Loucy (cell line): ENCODE data around the gene SH3GL1.

Experiments used
- H2AFZ ChIP-seq: fragments of 200-600 bp; sonication (generic); 2 replicates; pipeline ENCODE4 v1.6.0; 2016; ENCODE audit warnings: antibody characterized with exemption, mild to moderate bottlenecking, low read length, moderate library complexity
- H3F3A ChIP-seq: fragments of 200-600 bp; 2 replicates; pipeline ENCODE4 v1.6.0; 2016; ENCODE audit warnings: antibody characterized with exemption, low read depth, mild to moderate bottlenecking
- H3K27me3 ChIP-seq: fragments of 200-600 bp; sonication (generic); 2 replicates; pipeline ENCODE4 v1.6.1; 2014; ENCODE audit warnings: low read length, mild to moderate bottlenecking; ENCODE audit not compliant: insufficient read depth, poor library complexity, severe bottlenecking
- H3K36me3 ChIP-seq: fragments of 200-600 bp; sonication (generic); 2 replicates; pipeline ENCODE4 v1.6.1; 2016; ENCODE audit warnings: low read length; ENCODE audit not compliant: insufficient read depth
- H3K4me1 ChIP-seq: fragments of 200-600 bp; sonication (generic); 2 replicates; pipeline ENCODE4 v1.5.1; 2014; ENCODE audit warnings: low read length, mild to moderate bottlenecking; ENCODE audit not compliant: insufficient read depth, poor library complexity, severe bottlenecking
- H3K4me2 ChIP-seq: fragments of 200-600 bp; sonication (generic); 2 replicates; pipeline ENCODE4 v1.6.0; 2014; ENCODE audit warnings: antibody characterized with exemption, low read length, low read depth, mild to moderate bottlenecking; ENCODE audit not compliant: poor library complexity, severe bottlenecking
- H3K4me3 ChIP-seq: fragments of 200-600 bp; sonication (generic); 2 replicates; pipeline ENCODE4 v1.5.1; 2014; ENCODE audit warnings: low read length, mild to moderate bottlenecking, mixed read lengths; ENCODE audit not compliant: poor library complexity, severe bottlenecking
- H3K79me2 ChIP-seq: fragments of 200-600 bp; sonication (generic); 2 replicates; pipeline ENCODE4 v1.6.1; 2014; ENCODE audit warnings: low read length; ENCODE audit not compliant: insufficient read depth
- H3K9ac ChIP-seq: fragments of 200-600 bp; sonication (generic); 2 replicates; pipeline ENCODE4 v1.6.0; 2014; ENCODE audit warnings: mild to moderate bottlenecking, low read depth, low read length, moderate library complexity; ENCODE audit not compliant: poor library complexity, severe bottlenecking
- H3K9me2 ChIP-seq: fragments of 200-600 bp; sonication (generic); replicated peaks from 2 replicates; pipeline ENCODE4 v1.6.1; 2016; ENCODE audit warnings: low read depth, low read length, mixed read lengths
- H3K9me3 ChIP-seq: fragments of 200-600 bp; sonication (generic); 2 replicates; pipeline ENCODE4 v1.6.1; 2014; ENCODE audit warnings: mild to moderate bottlenecking, antibody characterized with exemption, low read length, low read depth; ENCODE audit not compliant: insufficient read depth
- H4K20me1 ChIP-seq: fragments of 200-600 bp; sonication (generic); 2 replicates; pipeline ENCODE4 v1.6.0; 2014; ENCODE audit warnings: antibody characterized with exemption, low read length, mild to moderate bottlenecking; ENCODE audit not compliant: insufficient read depth, poor library complexity, severe bottlenecking
- EZH2phosphoT487 ChIP-seq: fragments of 200-600 bp; IDR thresholded peaks from 2 replicates; pipeline ENCODE4 v1.6.1; 2018; ENCODE audit warnings: antibody characterized with exemption, mild to moderate bottlenecking, moderate library complexity, borderline replicate concordance
- TF ChIP-seq, protein P1 (sequence below): fragments of 200-600 bp; sonication (generic); conservative IDR thresholded peaks from 2 replicates; pipeline ENCODE4 v1.5.1; 2014; ENCODE audit warnings: mild to moderate bottlenecking, antibody characterized with exemption, low read length

SH3GL1 gene

DNA sequence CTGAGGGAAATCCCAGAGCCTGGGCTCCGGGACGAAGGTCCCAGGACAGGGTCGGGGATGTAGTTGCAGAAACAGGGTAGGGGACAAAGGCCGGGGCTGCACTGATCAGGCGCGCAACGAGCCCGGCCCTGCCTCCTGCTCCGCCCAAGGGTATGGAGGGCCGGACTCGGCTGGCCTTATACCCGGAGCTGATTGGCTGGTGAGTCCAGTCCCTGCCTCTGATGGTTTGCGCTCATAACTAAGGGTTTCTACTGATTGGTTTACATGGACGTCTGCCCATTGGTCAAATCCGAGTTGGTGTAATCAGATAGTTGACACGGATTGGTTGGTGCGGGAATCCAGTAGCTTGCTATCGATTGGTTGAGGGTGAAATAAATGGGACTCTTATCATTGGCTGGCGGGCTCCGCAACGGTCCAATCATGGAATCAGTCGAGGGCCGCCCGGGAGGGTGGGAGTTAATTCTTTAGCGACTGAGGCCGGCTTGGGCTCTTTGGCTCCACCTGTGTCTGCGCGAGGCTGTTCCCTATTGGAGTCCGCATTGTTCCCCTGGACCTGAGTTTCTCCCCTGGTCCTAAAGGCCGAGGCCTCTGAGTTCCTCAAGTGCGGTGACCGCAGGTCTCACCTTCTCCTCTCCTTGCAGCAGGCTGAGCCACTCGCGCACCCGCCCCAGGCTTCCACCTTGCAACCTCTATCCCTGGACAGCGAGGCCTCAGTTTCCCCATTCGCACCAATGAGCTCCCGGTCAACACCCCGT, 57.6 kb downstream of the SH3GL1 start:
- H3K79me2 ChIP-seq: peaks cover 8% of the 10 kb centered on the region
- TF ChIP-seq EZH2phosphoT487: no peak
- TF ChIP-seq, protein P1, sequence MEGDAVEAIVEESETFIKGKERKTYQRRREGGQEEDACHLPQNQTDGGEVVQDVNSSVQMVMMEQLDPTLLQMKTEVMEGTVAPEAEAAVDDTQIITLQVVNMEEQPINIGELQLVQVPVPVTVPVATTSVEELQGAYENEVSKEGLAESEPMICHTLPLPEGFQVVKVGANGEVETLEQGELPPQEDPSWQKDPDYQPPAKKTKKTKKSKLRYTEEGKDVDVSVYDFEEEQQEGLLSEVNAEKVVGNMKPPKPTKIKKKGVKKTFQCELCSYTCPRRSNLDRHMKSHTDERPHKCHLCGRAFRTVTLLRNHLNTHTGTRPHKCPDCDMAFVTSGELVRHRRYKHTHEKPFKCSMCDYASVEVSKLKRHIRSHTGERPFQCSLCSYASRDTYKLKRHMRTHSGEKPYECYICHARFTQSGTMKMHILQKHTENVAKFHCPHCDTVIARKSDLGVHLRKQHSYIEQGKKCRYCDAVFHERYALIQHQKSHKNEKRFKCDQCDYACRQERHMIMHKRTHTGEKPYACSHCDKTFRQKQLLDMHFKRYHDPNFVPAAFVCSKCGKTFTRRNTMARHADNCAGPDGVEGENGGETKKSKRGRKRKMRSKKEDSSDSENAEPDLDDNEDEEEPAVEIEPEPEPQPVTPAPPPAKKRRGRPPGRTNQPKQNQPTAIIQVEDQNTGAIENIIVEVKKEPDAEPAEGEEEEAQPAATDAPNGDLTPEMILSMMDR: 0 out of 2 replicates have a peak, but pooled peaks have one; percentile 26
- H3K4me3 ChIP-seq: peak overlapping the region; percentile 93
- H3F3A ChIP-seq: peaks cover 2% of the 10 kb centered on the region; the same call in 1 of the 2 replicates
- H3K9me2 ChIP-seq: no peaks in the 10 kb centered on the region
- H3K9me3 ChIP-seq: no peaks in the 10 kb centered on the region
- H4K20me1 ChIP-seq: peaks cover 6% of the 10 kb centered on the region
- H3K4me2 ChIP-seq: peak overlapping the region; percentile 94
- peak overlapping the region; percentile 99 for H3K9ac ChIP-seq
- H3K36me3 ChIP-seq: no peaks in the 10 kb centered on the region
- H3K4me1 ChIP-seq: peaks cover 15% of the 10 kb centered on the region
- H2AFZ ChIP-seq: peak overlapping the region; percentile 93
- H3K27me3 ChIP-seq: no peaks in the 10 kb centered on the region

DNA sequence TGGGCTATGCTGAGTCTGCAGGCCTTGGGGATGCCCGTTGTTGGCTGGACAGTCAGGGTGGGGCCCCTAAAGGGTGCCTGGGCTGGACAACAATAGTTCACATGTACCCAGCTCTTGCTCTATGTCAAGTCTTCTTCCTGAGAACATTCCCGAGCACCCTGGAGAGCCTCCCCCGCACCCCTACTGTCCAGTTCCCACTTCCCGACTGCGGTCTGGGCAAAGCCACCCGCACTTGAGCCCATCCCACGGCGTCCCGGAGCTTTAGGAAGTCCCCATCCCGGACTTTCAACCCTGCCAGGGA, 58.1 kb downstream of the SH3GL1 start:
- peaks cover 6% of the 10 kb centered on the region for H4K20me1 ChIP-seq
- no peaks in the 10 kb centered on the region for H3K9me3 ChIP-seq
- H3K27me3 ChIP-seq: no peaks in the 10 kb centered on the region
- peak overlapping the region; percentile 99 for H3K9ac ChIP-seq
- H2AFZ ChIP-seq: peak overlapping the region; percentile 79
- H3K4me1 ChIP-seq: peaks cover 12% of the 10 kb centered on the region
- H3F3A ChIP-seq: peaks cover 2% of the 10 kb centered on the region; the same call in 1 of the 2 replicates
- H3K4me2 ChIP-seq: peak overlapping the region; percentile 94
- peaks cover 8% of the 10 kb centered on the region for H3K79me2 ChIP-seq
- no peaks in the 10 kb centered on the region for H3K9me2 ChIP-seq
- no peaks in the 10 kb centered on the region for H3K36me3 ChIP-seq
- H3K4me3 ChIP-seq: peak overlapping the region; percentile 93
- TF ChIP-seq EZH2phosphoT487: no peak
- TF ChIP-seq, protein P1: no peak

DNA sequence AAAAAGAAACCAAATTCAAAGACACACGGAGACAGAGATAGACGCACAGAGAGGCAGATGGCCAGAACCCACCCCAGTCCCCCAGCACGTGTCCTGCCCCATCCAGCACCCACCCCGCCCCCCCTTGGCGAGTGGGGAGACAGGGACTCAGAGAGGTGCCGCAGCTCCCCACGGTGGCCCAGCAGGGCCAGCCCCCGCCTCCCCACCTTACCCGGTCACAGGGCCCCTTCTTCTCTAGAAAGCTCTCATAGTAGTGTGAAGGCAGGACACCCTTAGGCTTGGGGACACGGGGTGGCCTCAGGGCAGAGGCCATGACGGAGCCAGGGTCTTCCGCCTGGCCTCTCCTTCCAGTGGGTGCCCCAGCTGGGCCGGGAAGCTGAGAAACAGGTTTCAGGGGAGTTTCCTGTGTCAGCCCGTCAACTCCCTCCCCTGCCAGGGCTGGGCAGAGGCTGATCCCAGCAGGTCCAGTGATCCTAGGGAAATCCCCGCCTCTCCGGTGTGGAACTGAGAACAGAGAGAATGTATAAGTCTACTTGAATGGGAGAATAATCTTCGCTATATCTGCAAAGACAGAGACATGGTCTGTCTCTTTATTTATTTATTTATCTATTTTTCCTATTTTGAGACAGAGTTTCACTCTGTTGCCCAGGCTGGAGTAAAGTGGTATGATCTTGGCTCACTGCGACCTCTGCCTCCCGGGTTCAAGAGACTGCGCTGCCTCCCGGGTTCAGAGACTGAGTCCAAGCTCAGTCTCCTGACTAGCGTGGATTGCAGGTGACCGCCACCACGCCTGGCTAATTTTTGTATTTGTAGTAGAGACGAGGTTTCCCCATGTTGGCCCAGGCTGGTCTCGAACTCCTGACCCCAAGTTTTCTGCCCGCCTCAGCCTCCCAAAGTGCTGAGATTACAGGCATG, 61.6 kb downstream of the SH3GL1 start, which contains the start of gene STAP2:
TSS of gene STAP2 (minus strand) at position 387 of the 915 bp plus-strand sequence. CDS start at position 313, 74 bp downstream.
- Histone ChIP-seq H3K4me1 (no peaks in the 10 kb centered on the region), H3K9ac (no peak within 1 kb of the TSS), H3K4me2 (no peak within 1 kb of the TSS), H3K9me2 (no peaks in the 10 kb centered on the region), H3K79me2 (no peaks in the 10 kb centered on the region), H4K20me1 (no peaks in the 10 kb centered on the region), H3K36me3 (no peaks in the 10 kb centered on the region), H3F3A (peaks cover 2% of the 10 kb centered on the region; the same call in 1 of the 2 replicates), H3K9me3 (no peaks in the 10 kb centered on the region), H3K4me3 (no peak within 1 kb of the TSS), H2AFZ (peak within 1 kb of the TSS; percentile 32; the same call in 1 of the 2 replicates), H3K27me3 (no peaks in the 10 kb centered on the region)
- no peak for TF ChIP-seq EZH2phosphoT487
- TF ChIP-seq, protein P1: no peak
